K562 (cell line): ENCODE measurements around the gene PLIN5. TPM values are rescaled to one million over a fixed set of nuclear protein-coding genes. Genes with fewer than 3 reads are reported as not detected.

Experiments
- CBX1 ChIP-seq: sonication (generic); IDR thresholded peaks from 2 replicates; pipeline ENCODE4 v1.6.1; 2016; ENCODE audit warnings: antibody characterized with exemption, low read depth, mild to moderate bottlenecking
- CBX3 ChIP-seq, 2 experiments: IDR thresholded peaks; 1 replicate in 1 of 2; 2 replicates in 1 of 2; pipeline ENCODE4 v1.6.1; 2012; ENCODE audit warnings: inconsistent platforms in 2 of 2, low read length in 2 of 2, borderline replicate concordance in 1 of 2, control low read depth in 1 of 2
- CC2D1A ChIP-seq: fragments of 450-650 bp; IDR thresholded peaks from 2 replicates; pipeline ENCODE4 v1.6.1; 2017; ENCODE audit warnings: mild to moderate bottlenecking
- CREM ChIP-seq: IDR thresholded peaks from 2 replicates; pipeline ENCODE4 v1.6.1; 2014; ENCODE audit warnings: antibody characterized with exemption, low read depth
- JUNB ChIP-seq: fragments of 450-650 bp; formaldehyde crosslinking; conservative IDR thresholded peaks from 2 replicates; pipeline ENCODE4 v1.4.0; 2020; ENCODE audit warnings: mild to moderate bottlenecking
- MTF1 ChIP-seq: fragments of 250-450 bp; sonication (Bioruptor Pico); IDR thresholded peaks from 2 replicates; pipeline ENCODE4 v1.9.0; 2021; ENCODE audit warnings: moderate library complexity, mild to moderate bottlenecking, inconsistent platforms, borderline replicate concordance
- VEZF1 ChIP-seq: fragments of 200-800 bp; sonication (Bioruptor generic); IDR thresholded peaks from 2 replicates; pipeline ENCODE4 v1.6.1; 2017; ENCODE audit warnings: missing genetic modification characterization, missing compliant biosample characterization
- ZBTB2 ChIP-seq: fragments of 450-650 bp; IDR thresholded peaks from 2 replicates; pipeline ENCODE4 v1.6.1; 2016; ENCODE audit warnings: antibody characterized with exemption
- ZFP36 ChIP-seq: fragments of 150-350 bp; IDR thresholded peaks from 2 replicates; pipeline ENCODE4 v1.6.1; 2018; ENCODE audit warnings: low read length, low read depth; ENCODE audit not compliant: partially characterized antibody
- polyA plus RNA-seq, 8 experiments: library from polyadenylated mRNA; depleted of rRNA in 4 of 8; stranded (reverse) in 5 of 8; unstranded in 3 of 8; fragments of >200 nt; fragmentation: Nextera tagmentation in 2 of 8; fragmentation: Illumina TruSeq in 1 of 8; extraction: Ambion mirVana in 2 of 8; extraction: Trizol in 1 of 8; gene quantifications; 2 replicates each; pipeline versions ENCODE4 v1.2.1 to v1.2.3, GENCODE V29; 2011 to 2014; ENCODE audit warnings: inconsistent platforms in 1 of 8, missing spikeins in 1 of 8
- total RNA-seq, 7 experiments: library from RNA; depleted of rRNA in 6 of 7; stranded (reverse); fragments of >200 nt in 6 of 7; fragmentation: Illumina TruSeq in 2 of 7; extraction: Trizol in 2 of 7; gene quantifications; 2 replicates each; pipeline versions ENCODE4 v1.2.1 to v1.2.3, GENCODE V29; 2011 to 2021; ENCODE audit warnings: low replicate concordance in 1 of 7

PLIN5 gene
- total and polyA plus RNA-seq, 9 of the 15 experiments (the other 6 are each of a cell fraction or from before 2014, with no cell fraction given) = 0.04 to 1.3 (median 0.50) TPM

DNA sequence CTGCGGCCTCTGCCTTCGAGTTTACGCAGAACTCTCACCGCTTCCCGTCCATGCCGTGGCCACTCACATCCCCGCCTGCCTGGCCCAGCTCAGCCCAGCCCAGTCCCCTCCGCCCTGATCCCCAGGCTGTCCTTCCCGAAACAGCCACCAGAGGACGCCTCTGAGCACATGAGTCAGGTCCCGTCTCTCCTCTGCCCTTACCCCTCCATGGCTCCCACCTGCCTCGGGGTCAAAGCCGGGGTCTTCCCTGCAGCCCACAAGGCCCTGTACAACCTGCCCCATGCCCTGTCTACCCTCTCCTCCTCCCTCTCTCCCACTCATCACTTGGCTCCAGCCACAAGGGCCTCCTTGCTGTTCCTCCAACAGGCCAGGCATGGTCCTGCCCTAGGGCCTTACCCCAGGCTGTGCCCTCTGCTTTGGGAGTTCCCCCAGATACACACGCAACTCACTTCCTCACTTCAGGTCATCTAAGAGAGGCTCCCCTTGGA is 32.6 kb upstream of the PLIN5 start (continued):
- TF ChIP-seq CREM (peak; percentile 40), VEZF1 (CRISPR knock-in tag) (peak; percentile 49), CC2D1A (peak; percentile 54; the same call in 1 of the 2 replicates), JUNB (no peak), ZFP36 (peak; percentile 98), CBX1 (peak; percentile 94; the same call in 1 of the 2 replicates), MTF1 (CRISPR knock-in tag) (no peak), CBX3 (IDR thresholded peaks at IDR 0.05; ENCODE audit: borderline replicate concordance in 1 of 2, low read length in 2 of 2) (peak in 1 of 2 experiments; percentile 85; a peak in 2 of 3 replicates), ZBTB2 (0 out of 2 replicates have a peak, but pooled peaks have one; percentile 25)
